Upper lobe of right lung (tissue), 1 donor: ENCODE results near the gene CACNA1A. TPM values are rescaled to one million over a fixed set of nuclear protein-coding genes. Genes with fewer than 3 reads are reported as not detected.

Source experiments
- ATAC-seq: fragments of 200-7000 bp; cut with Tn5 transposase; one replicate; pipeline ENCODE4 v1.9.1; 2020; ENCODE audit warnings: mild to moderate bottlenecking, moderate library complexity
- DNase-seq: peaks from one replicate; pipeline ENCODE4 v3.0.0-alpha.2; 2020
- H3K27ac ChIP-seq: fragments of 200-600 bp; one replicate; pipeline ENCODE4 v1.8.0; 2022
- H3K27me3 ChIP-seq: fragments of 200-600 bp; one replicate; pipeline ENCODE4 v1.8.0; 2022; ENCODE audit warnings: mild to moderate bottlenecking
- H3K36me3 ChIP-seq: fragments of 200-600 bp; one replicate; pipeline ENCODE4 v1.8.0; 2022
- H3K4me1 ChIP-seq: fragments of 200-600 bp; one replicate; pipeline ENCODE4 v1.8.0; 2022
- H3K4me3 ChIP-seq: fragments of 200-600 bp; one replicate; pipeline ENCODE4 v1.8.0; 2022; ENCODE audit warnings: mild to moderate bottlenecking
- H3K9me3 ChIP-seq: fragments of 200-600 bp; one replicate; pipeline ENCODE4 v1.8.0; 2022
- CTCF ChIP-seq: fragments of 200-600 bp; IDR thresholded peaks from one replicate; pipeline ENCODE4 v1.8.0; 2022; ENCODE audit warnings: antibody characterized with exemption
- intact Hi-C: fragments of 100-400 bp; cut with DNase I; formaldehyde crosslinking; loops from one replicate; pipeline ENCODE4 v1.11.0; 2022
- long read RNA-seq: library from polyadenylated mRNA; unstranded; transcript quantifications from one replicate; pipeline ENCODE4 v2.0.0, GENCODE V29; 2021
- total RNA-seq: library from RNA; stranded (reverse); fragmentation: NEBNext Ultra II Directional; extraction: Animal tissue kit (Norgen Biotek cat#: 25700); gene quantifications from one replicate; pipeline ENCODE4 v1.2.1, GENCODE V29; 2021
- donor health status: DM: no; HTN: yes; CAD: no; lungs with severe emphysema.

CACNA1A gene
- total RNA-seq: 0.26 TPM
- long read RNA-seq: 0 reads

GRCh38 chr19:13506471-13506820 lies at the start of gene CACNA1A:
CACNA1A (minus strand) TSS chr19:13506479; CDS start chr19:13506224, 255 bp downstream.
- Histone ChIP-seq H3K4me3 (peak within 1 kb of the TSS; percentile 19), H3K27me3 (peaks cover 80% of the 10 kb centered on the region), H3K27ac (no peak within 1 kb of the TSS), H3K4me1 (no peaks in the 10 kb centered on the region), H3K36me3 (no peaks in the 10 kb centered on the region), H3K9me3 (no peaks in the 10 kb centered on the region)
- TF ChIP-seq CTCF: no peak
- intact Hi-C loops: no loop called here
- DNase-seq (no peak), ATAC-seq (no peak)

GRCh38 chr19:13554506-13555240 lies 48.4 kb upstream of the CACNA1A start:
- TF ChIP-seq CTCF: no peak

GRCh38 chr19:13553880-13554400 lies 47.7 kb upstream of the CACNA1A start:
- no peaks in the 10 kb centered on the region for H3K4me1 ChIP-seq
- H3K27me3 ChIP-seq: peaks cover 9% of the 10 kb centered on the region
- H3K9me3 ChIP-seq: no peaks in the 10 kb centered on the region
- no peak for ATAC-seq
- TF ChIP-seq CTCF: no peak
- no peak overlapping the region for H3K4me3 ChIP-seq
- H3K36me3 ChIP-seq: no peaks in the 10 kb centered on the region
- intact Hi-C loops: no loop called here
- no peak for DNase-seq
- no peak overlapping the region for H3K27ac ChIP-seq

More at GRCh38 chr19:13554506-13555240, 48.4 kb upstream of the CACNA1A start:
- intact Hi-C loops: no loop called here
- ATAC-seq (no peak), DNase-seq (no peak)
- no peak overlapping the region for H3K27ac ChIP-seq
- no peaks in the 10 kb centered on the region for H3K4me1 ChIP-seq
- H3K27me3 ChIP-seq: peaks cover 9% of the 10 kb centered on the region
- H3K4me3 ChIP-seq: no peak overlapping the region
- H3K36me3 ChIP-seq: no peaks in the 10 kb centered on the region
- H3K9me3 ChIP-seq: no peaks in the 10 kb centered on the region

- intact Hi-C loops: no loop called here
- DNase-seq (no peak), ATAC-seq (no peak)
- H3K4me1 ChIP-seq: no peaks in the 10 kb centered on the region
- H3K27ac ChIP-seq: no peak overlapping the region
- no peaks in the 10 kb centered on the region for H3K27me3 ChIP-seq
- H3K4me3 ChIP-seq: no peak overlapping the region
- TF ChIP-seq CTCF: no peak
- H3K36me3 ChIP-seq: no peaks in the 10 kb centered on the region
- no peaks in the 10 kb centered on the region for H3K9me3 ChIP-seq
Measured at GRCh38 chr19:13548131-13548530, 41.9 kb upstream of the CACNA1A start.

GRCh38 chr19:13547102-13547501 lies 40.8 kb upstream of the CACNA1A start:
- Histone ChIP-seq H3K27me3 (no peaks in the 10 kb centered on the region), H3K36me3 (no peaks in the 10 kb centered on the region), H3K9me3 (no peaks in the 10 kb centered on the region), H3K4me3 (no peak overlapping the region), H3K4me1 (no peaks in the 10 kb centered on the region), H3K27ac (no peak overlapping the region)
- TF ChIP-seq CTCF: no peak
- no peak for ATAC-seq
- DNase-seq: no peak
- intact Hi-C loops: no loop called here
